ENCODE results near the gene CEP290. TPM values are rescaled to one million over a fixed set of nuclear protein-coding genes. Genes with fewer than 3 reads are reported as not detected.

The CEP290 gene
- total and polyA plus RNA-seq, 10 of the 15 experiments (the other 5 are each of a cell fraction or from before 2014, with no cell fraction given): 4.8 to 15.7 (median 10.7) TPM

DNA sequence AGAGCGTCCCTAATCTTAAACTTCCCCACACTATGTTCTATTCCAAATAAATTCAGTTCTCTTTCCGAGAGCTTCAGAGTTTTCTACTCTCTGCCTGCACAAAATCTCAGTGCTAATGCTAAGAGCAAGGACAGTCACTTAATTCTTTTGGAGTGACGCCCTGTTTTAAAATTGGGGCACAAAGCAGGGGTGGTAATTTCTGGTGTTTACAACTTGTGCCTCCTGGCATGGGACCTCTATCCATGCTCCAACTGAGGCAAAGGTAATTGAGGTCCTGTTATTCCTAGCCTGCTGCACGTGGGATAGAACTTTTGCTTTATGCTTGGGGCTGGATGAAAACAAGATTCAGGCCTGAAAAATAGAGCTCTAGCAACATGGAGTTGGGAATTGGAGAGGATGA, 135.5 kb downstream of the CEP290 start (continued):
- TF ChIP-seq, protein P1, sequence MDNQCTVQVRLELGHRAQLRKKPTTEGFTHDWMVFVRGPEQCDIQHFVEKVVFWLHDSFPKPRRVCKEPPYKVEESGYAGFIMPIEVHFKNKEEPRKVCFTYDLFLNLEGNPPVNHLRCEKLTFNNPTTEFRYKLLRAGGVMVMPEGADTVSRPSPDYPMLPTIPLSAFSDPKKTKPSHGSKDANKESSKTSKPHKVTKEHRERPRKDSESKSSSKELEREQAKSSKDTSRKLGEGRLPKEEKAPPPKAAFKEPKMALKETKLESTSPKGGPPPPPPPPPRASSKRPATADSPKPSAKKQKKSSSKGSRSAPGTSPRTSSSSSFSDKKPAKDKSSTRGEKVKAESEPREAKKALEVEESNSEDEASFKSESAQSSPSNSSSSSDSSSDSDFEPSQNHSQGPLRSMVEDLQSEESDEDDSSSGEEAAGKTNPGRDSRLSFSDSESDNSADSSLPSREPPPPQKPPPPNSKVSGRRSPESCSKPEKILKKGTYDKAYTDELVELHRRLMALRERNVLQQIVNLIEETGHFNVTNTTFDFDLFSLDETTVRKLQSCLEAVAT (IDR thresholded peaks at IDR 0.05): no peak
- TF ChIP-seq, protein P2, sequence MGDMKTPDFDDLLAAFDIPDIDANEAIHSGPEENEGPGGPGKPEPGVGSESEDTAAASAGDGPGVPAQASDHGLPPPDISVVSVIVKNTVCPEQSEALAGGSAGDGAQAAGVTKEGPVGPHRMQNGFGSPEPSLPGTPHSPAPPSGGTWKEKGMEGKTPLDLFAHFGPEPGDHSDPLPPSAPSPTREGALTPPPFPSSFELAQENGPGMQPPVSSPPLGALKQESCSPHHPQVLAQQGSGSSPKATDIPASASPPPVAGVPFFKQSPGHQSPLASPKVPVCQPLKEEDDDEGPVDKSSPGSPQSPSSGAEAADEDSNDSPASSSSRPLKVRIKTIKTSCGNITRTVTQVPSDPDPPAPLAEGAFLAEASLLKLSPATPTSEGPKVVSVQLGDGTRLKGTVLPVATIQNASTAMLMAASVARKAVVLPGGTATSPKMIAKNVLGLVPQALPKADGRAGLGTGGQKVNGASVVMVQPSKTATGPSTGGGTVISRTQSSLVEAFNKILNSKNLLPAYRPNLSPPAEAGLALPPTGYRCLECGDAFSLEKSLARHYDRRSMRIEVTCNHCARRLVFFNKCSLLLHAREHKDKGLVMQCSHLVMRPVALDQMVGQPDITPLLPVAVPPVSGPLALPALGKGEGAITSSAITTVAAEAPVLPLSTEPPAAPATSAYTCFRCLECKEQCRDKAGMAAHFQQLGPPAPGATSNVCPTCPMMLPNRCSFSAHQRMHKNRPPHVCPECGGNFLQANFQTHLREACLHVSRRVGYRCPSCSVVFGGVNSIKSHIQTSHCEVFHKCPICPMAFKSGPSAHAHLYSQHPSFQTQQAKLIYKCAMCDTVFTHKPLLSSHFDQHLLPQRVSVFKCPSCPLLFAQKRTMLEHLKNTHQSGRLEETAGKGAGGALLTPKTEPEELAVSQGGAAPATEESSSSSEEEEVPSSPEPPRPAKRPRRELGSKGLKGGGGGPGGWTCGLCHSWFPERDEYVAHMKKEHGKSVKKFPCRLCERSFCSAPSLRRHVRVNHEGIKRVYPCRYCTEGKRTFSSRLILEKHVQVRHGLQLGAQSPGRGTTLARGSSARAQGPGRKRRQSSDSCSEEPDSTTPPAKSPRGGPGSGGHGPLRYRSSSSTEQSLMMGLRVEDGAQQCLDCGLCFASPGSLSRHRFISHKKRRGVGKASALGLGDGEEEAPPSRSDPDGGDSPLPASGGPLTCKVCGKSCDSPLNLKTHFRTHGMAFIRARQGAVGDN (IDR thresholded peaks at IDR 0.05): no peak
- TF ChIP-seq, protein P3, sequence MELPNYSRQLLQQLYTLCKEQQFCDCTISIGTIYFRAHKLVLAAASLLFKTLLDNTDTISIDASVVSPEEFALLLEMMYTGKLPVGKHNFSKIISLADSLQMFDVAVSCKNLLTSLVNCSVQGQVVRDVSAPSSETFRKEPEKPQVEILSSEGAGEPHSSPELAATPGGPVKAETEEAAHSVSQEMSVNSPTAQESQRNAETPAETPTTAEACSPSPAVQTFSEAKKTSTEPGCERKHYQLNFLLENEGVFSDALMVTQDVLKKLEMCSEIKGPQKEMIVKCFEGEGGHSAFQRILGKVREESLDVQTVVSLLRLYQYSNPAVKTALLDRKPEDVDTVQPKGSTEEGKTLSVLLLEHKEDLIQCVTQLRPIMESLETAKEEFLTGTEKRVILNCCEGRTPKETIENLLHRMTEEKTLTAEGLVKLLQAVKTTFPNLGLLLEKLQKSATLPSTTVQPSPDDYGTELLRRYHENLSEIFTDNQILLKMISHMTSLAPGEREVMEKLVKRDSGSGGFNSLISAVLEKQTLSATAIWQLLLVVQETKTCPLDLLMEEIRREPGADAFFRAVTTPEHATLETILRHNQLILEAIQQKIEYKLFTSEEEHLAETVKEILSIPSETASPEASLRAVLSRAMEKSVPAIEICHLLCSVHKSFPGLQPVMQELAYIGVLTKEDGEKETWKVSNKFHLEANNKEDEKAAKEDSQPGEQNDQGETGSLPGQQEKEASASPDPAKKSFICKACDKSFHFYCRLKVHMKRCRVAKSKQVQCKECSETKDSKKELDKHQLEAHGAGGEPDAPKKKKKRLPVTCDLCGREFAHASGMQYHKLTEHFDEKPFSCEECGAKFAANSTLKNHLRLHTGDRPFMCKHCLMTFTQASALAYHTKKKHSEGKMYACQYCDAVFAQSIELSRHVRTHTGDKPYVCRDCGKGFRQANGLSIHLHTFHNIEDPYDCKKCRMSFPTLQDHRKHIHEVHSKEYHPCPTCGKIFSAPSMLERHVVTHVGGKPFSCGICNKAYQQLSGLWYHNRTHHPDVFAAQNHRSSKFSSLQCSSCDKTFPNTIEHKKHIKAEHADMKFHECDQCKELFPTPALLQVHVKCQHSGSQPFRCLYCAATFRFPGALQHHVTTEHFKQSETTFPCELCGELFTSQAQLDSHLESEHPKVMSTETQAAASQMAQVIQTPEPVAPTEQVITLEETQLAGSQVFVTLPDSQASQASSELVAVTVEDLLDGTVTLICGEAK (IDR thresholded peaks at IDR 0.05; ENCODE audit: borderline replicate concordance): no peak
- TF ChIP-seq NR2F1 (conservative IDR thresholded peaks at IDR 0.05) (no peak), CHD4 (IDR thresholded peaks at IDR 0.05) (no peak), SUPT20H (IDR thresholded peaks at IDR 0.05; ENCODE audit: borderline replicate concordance, control insufficient read depth, low read depth, low read length) (no peak), POLR2AphosphoS5 (IDR thresholded peaks at IDR 0.05; ENCODE audit: low read length) (no peak), KDM1A (IDR thresholded peaks at IDR 0.05; ENCODE audit: borderline replicate concordance) (no peak), ZNF274 (IDR thresholded peaks at IDR 0.05; ENCODE audit: insufficient read depth, insufficient read length) (no peak)
- TF ChIP-seq, protein P4, sequence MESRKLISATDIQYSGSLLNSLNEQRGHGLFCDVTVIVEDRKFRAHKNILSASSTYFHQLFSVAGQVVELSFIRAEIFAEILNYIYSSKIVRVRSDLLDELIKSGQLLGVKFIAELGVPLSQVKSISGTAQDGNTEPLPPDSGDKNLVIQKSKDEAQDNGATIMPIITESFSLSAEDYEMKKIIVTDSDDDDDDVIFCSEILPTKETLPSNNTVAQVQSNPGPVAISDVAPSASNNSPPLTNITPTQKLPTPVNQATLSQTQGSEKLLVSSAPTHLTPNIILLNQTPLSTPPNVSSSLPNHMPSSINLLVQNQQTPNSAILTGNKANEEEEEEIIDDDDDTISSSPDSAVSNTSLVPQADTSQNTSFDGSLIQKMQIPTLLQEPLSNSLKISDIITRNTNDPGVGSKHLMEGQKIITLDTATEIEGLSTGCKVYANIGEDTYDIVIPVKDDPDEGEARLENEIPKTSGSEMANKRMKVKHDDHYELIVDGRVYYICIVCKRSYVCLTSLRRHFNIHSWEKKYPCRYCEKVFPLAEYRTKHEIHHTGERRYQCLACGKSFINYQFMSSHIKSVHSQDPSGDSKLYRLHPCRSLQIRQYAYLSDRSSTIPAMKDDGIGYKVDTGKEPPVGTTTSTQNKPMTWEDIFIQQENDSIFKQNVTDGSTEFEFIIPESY (IDR thresholded peaks at IDR 0.05): no peak

Measured in GM12878 (cell line).